DMS 273 (cell line): ENCODE data around the gene ARL4D.
"Not testable (repeated sequence)": the region's sequence is repeated elsewhere in the genome, so short reads cannot be mapped to it uniquely, and the experiment has no call there.

Experiments
- DNase-seq: peaks from one replicate; lab custom pipeline; 2025; ENCODE audit not compliant: unreplicated experiment; lab: John Stamatoyannopoulos, UW

The ARL4D gene

DNA sequence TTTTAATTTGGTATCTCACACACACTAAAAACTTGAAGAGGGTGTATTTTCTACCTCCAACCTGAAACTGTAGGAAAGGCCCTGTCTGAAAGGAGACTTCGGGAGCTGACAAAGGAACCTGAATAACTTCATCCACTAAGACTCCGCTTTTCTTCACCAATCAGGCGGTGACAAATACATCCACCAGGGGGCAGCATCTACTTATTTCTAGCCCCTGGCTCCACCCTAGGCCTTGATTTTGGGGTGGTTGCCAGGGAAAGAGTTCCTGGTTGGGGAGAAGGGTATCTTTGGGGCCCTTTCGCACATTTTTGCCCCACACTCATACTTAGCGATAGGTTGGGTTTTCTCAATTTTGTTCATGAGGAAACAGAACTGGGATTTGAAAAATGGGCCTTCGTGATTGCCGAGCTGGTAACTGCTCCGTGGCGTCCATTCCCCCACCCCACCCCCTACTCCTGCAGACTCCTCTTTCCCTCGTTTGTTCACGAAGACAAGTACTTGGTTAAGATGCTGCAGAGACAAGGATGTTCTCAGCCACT, 4.8 kb upstream of the ARL4D start:
- peak; percentile 95 for DNase-seq

DNA sequence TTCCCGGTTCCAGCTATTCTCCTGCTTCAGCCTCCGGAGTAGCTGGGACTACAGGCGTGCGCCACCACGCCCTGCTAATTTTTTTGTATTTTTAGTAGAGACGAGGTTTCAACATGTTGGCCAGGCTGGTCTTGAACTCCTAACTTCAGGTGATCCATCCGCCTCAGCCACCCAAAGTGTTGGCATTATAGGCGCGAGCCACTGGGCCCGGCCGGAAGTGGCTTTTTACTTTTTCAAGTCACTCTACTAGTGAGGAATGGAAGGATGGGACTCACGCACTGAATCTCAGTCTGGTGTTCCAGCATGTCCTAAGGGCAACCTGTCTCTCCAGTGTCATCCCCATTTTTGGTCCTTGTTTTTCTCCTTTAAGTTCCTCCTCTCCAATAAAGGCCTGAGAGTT, 4.1 kb upstream of the ARL4D start:
- DNase-seq = not testable (repeated sequence)

DNA sequence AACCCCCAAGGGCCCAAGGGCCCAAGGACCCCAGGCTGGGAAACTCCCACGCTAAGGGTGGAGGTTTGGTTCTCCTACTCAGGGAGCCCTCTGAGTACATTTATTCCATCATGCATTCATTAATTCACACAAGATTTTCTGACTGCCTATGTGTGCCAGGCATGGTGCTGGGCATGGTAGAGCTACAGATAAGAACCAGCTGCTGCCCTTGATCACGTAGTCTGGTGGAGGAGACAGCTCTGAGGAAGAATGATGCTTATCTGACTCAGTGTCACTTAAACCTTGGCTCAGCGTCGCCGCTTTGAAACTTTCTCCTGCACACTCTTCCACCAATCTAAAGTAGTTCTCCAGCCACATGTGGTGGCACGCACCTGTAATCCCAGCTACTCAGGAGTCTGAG, 3.6 kb upstream of the ARL4D start:
- no peak for DNase-seq

- peak; percentile 30 for DNase-seq
Measured at GRCh38 chr17:43396491-43397060, 2.2 kb upstream of the ARL4D start.

- DNase-seq = peak; percentile 36
Measured at GRCh38 chr17:43399839-43400328, 1.1 kb downstream of the ARL4D start.

DNA sequence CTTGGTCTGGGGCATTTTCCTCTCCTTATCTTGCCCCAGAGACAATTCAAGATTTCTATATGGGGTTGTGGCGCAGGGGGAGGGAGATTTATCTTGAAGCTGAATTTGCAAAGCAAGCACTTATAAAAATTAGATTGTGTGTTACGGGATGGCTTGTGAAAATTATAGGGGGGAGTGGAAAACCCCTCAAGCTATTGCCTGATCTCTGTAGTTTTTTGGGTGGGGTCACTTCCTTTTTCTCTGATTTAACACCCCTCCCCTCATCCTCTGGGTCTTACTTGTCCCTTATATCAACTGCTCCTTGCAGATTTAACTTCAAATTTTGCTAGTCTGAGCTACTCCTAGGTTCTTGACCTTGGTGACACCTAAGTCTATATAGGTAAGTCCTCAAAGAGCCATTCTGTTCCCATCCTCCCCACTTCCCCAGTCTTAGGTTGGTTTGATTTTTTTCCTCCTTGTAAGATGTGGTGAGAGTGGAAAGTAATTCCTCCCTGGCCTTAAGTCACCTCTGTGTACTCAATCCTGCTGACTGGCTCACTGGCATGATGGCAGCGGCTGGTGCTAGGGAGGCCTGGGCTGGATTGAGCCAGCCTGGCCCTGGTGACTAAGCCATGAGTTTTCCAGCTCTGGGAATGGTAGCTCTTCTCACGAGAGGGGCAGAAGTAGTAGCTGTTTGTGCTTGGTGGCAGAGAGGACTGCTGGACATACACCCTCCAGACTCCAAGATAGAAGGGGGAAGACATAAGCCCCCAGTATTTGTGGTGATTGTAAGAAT, 2.3 kb downstream of the ARL4D start:
- DNase-seq = peak; percentile 41

DNA sequence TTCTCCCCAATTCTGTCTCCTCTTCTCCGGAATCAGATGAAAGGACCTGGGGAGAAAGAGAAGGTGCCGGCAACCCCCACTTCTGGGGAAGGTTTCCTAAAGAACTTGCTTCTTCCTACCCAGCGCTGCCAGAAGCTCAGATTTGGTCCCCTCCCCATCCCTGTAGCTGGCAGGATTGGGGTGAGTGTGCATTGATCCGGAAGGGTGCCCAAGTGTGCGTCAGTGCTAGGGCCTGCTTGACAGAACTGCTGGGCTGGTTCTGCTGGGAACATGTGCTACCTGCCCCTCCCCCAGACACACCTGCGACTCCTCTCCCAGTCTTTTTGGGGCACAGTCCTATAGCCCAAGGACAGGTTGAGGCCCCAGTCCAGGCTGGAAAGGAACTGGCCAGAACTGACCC, 3.3 kb downstream of the ARL4D start:
- DNase-seq = no peak

DNA sequence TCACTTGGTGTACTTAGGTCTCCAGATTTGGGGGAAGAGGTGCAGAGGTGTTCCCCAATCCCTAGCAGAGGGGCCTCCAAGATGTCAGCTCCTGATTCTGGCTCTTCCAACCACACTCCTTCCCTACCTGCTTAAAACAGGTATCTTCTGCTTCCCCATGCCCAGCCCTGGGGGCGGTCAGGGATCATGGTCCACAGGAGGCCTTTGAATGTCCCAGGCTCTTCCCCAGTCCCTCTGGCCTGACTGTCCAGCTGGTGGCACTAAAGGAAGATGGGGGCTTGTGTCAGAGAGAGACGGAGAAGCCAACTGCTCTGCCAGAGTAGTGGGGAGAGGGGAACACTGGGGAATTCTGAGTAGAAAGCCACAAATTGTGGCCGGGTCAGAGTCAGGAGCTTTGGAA, 3.8 kb downstream of the ARL4D start:
- DNase-seq = no peak

- DNase-seq = no peak
Measured at GRCh38 chr17:43403846-43404245, 5.1 kb downstream of the ARL4D start.

GRCh38 chr17:43405861-43406260, 7.1 kb downstream of the ARL4D start:
- DNase-seq = no peak

DNA sequence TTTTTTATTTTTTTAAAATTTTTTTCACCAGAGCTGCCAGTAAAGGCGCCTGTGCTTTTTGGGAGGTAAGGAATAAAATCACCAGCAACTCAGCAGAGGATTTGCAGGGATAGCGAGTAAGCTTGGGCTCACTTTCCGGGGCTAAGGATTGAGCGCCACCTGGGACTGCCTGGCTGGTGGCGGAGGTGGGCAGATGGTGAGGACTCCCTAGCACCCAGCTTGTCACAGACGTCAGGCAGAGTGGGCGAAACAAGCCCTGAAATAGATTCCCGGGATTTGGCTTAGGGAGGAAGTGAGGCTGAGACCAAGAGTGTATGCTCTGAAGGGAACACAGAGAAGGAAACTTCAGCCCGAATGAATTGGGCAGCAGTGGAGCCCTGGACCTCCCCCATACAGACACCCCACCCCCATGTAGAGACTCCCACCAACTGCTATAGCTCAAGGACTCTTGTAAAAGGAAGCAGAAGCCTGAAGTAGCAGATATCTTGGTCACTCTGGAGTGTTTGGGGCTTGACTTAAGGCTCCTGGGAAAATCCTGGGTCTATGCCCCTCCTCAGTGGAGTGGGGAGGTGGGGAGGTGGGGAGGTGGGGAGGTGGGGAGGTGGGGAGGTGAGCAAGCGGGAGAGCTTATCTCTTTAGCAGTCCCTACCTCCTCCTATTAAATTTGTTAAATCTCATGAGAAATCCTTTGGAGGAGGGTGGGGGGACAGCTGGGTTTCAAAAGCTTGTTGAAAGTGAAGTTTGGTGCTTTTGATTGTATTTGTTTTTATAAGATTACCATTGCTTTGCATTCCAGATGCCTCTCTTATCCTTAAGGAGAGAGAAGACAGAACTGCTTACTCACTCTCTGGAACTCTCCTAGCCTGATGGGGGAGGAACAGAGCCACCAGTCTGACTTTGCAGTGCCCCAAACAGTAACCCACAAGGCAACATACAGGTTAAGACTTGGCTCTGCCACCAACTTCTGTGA, 8.2 kb downstream of the ARL4D start:
- DNase-seq = peak; percentile 92

GRCh38 chr17:43409131-43409530, 10.3 kb downstream of the ARL4D start:
- DNase-seq = no peak

GRCh38 chr17:43410557-43411368, 12.0 kb downstream of the ARL4D start:
- no peak for DNase-seq

DNA sequence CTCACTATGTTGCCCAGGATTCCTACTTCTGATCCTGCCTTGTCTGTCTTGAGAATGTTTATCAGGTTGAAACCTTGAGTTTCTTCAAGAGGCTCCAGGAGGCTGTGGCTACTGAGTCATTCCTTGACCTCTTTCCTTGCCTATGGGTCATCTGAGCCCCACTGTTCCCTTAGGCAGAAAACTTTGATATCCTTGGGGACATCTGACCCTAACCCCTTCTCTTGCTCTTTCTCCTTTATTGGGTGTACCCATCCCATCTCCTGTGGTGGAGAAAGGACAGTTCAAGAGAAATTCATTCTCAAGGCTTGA, 12.5 kb downstream of the ARL4D start:
- no peak for DNase-seq

DNA sequence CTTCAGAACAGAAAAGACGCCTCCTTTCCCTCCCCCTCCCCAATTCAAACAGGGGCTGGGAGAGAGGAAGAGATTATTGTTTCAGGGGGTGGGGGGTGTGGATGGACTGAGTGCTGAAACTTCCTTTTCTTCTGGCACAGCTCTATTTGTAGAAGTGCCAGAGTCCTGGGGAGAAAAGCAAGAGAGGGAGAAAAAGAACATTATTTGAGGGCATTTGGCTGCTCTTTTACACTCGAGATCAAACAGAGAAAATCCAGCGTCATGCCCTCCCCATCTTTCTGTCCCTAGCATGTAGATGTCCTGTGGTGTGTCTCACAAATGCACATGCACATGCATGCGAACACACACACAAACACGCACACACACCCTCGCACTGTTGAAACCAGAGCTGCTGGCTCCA, 13.0 kb downstream of the ARL4D start:
- DNase-seq = no peak

- DNase-seq = peak; percentile 57
Measured at GRCh38 chr17:43412166-43412565, 13.4 kb downstream of the ARL4D start.

DNA sequence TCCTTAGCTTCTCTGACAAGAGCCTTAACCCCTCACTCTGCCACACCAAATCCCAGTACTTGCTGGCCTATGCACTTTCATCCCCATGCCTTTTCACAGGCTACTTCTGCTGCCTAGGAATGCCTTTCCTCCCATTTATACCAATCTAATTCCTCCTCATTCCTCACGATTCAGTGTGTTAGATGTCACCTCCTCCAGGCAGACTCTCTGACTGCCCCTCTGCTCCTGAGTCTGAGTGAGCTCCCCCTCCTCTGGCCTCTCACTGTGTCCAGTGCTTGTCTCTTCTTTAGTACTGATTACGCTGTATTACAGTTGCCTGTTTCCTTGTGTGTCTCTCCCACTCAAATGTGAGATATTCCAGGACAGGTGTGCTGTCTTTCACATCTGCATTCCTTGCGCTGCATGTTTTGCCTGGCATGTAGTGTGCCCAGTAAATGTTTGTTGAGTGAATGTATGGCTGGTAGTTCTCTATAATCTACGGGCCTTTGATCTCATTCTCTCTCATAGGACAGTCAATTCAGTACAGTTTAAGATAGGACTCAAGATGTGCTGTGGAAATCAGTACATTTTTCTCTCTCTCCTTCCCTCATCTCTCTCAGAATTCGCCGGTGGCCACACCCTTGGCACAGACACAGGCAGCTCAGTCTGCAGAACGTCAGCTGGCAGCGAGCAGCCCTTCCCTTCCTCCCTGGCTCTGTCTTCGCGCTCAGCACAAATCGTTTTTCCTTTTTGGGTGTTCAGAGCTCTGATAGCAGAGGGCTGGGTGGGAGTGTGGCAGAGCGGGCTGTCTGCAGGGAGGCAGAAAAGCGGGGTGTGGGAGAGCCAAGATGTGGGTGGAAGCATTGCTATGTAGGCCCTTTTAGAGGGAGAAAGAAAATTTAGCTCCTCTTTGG, 18.5 kb downstream of the ARL4D start:
- DNase-seq = peak; percentile 72

DNA sequence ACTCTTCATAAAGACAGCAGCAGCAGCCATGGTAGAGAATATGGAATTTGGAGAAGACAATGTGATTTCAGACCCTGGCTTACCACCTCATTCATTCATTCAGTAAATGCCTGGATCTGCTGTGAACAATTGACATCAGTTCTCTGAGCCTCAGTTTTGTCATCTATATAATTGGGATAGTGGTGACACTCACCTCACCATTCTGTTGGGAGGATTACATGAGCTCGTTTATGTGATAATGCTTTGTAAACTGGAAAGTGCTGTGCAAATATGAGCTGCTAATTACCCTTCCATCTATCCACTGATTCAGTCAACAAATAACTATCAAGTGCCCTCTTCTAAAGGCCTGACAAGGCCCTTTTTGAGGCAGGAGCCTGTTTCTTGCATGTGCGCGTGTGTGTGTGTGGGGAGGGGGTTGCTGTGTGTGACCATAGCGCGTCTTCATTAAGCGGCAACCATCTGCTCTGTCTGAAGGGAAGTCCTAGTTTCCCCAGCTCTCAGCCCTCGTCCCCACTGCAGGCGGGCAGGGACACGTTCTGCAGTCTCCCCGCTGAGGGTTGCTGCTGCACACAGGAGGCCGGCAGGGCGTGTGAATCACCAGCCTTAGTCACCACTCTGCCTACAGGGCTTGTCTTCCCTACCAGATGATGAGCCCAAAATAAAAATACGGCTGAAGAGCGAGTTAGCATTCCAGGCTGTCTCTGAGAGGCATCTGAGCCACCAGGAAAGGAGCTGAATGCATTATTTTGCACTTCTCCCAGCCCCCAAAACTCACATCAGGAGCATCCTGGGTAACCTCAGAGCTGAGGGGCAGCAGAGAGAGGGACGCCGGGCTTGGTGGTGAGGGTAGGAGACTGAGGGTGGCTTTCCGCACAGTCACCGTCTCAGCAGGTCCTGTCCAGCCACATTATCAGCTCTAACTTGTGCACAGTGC, 19.9 kb downstream of the ARL4D start:
- peak; percentile 91 for DNase-seq
